ENCODE results near the gene ADRA1B.

GRCh38 chr5:159874263-159874662 is 42.0 kb upstream of the ADRA1B start:
- no peak for TF ChIP-seq EP300 (IDR thresholded peaks at IDR 0.05)
- peak; percentile 37; the same call in 1 of the 2 replicates for TF ChIP-seq MAX (IDR thresholded peaks at IDR 0.05)

All from A549 (cell line).